GM19035 (cell line): ENCODE data around the gene SOX6.
"Not testable (repeated sequence)": the region's sequence is repeated elsewhere in the genome, so short reads cannot be mapped to it uniquely, and the experiment has no call there.

Experiments
- ATAC-seq: cut with Tn5 transposase; IDR thresholded peaks from one replicate; pipeline ENCODE4 v1.9.1; 2021; ENCODE audit not compliant: unreplicated experiment

The SOX6 gene

GRCh38 chr11:16111690-16112089, 244.7 kb downstream of the SOX6 start:
- ATAC-seq: no peak

GRCh38 chr11:16110886-16111285, 245.5 kb downstream of the SOX6 start:
- no peak for ATAC-seq

GRCh38 chr11:16099343-16099900, 256.9 kb downstream of the SOX6 start:
- no peak for ATAC-seq

GRCh38 chr11:16098526-16099205, 257.7 kb downstream of the SOX6 start:
- ATAC-seq: no peak

- no peak for ATAC-seq
These were observed 258.8 kb downstream of the SOX6 start for GRCh38 chr11:16097543-16097942.

- no peak for ATAC-seq
These were observed 260.0 kb downstream of the SOX6 start for GRCh38 chr11:16096336-16096735.

- ATAC-seq: no peak
These were observed 260.6 kb downstream of the SOX6 start for GRCh38 chr11:16095756-16096155.

- ATAC-seq: no peak
These were observed 262.3 kb downstream of the SOX6 start for GRCh38 chr11:16093889-16094653.

GRCh38 chr11:16091862-16092261, 264.5 kb downstream of the SOX6 start:
- ATAC-seq: no peak

GRCh38 chr11:16089481-16089880, 266.9 kb downstream of the SOX6 start:
- no peak for ATAC-seq

GRCh38 chr11:16088774-16089173, 267.6 kb downstream of the SOX6 start:
- ATAC-seq: no peak

GRCh38 chr11:16087886-16088285, 268.5 kb downstream of the SOX6 start:
- ATAC-seq: no peak

- ATAC-seq: no peak
These were observed 270.0 kb downstream of the SOX6 start for GRCh38 chr11:16086229-16086819.

- no peak for ATAC-seq
These were observed 274.0 kb downstream of the SOX6 start for GRCh38 chr11:16082095-16083055.

- ATAC-seq: no peak
These were observed 274.8 kb downstream of the SOX6 start for GRCh38 chr11:16081382-16082094.

- ATAC-seq: no peak
These were observed 275.5 kb downstream of the SOX6 start for GRCh38 chr11:16080688-16081381.

GRCh38 chr11:16078936-16079335, 277.4 kb downstream of the SOX6 start:
- no peak for ATAC-seq

- no peak for ATAC-seq
These were observed 285.8 kb downstream of the SOX6 start for GRCh38 chr11:16070573-16070972.

- ATAC-seq: not testable (repeated sequence)
These were observed 289.1 kb downstream of the SOX6 start for GRCh38 chr11:16067268-16067667.
